ENCODE measurements around the gene LDHD.

DNA sequence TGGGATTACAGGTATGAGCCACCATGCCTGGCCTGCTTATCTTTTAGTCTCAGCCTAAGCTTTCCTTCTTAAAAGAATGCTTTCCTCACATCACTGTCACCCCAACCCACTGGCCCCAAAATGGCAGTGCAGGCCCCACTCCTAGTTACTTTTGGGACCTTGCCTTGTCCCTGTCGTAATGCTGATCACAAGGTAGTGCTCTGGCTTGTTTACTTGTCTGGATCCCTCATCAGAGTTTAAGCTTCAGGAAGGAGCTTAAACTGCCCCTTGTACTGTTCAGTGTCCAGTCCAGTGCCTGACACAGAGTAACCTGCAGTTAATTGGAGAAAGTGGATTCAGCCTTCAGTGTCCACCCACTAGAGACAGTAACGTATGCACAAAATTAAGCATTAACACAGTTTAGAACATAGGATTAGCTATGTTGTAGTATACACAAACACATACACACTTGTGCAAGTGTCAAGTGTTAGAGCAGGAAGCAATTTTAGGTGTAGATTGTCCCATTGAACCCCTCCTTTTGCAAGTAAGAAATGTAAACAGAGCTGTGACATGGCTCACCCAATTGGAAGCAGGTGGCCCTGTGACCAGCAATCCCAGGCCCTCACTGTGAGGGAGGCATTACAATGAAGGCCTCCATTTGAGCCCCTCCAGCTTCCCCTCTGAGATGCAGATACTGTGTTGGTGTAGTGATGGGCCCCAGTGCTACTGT lies 44.2 kb downstream of the LDHD start:
- TF ChIP-seq, protein P1, sequence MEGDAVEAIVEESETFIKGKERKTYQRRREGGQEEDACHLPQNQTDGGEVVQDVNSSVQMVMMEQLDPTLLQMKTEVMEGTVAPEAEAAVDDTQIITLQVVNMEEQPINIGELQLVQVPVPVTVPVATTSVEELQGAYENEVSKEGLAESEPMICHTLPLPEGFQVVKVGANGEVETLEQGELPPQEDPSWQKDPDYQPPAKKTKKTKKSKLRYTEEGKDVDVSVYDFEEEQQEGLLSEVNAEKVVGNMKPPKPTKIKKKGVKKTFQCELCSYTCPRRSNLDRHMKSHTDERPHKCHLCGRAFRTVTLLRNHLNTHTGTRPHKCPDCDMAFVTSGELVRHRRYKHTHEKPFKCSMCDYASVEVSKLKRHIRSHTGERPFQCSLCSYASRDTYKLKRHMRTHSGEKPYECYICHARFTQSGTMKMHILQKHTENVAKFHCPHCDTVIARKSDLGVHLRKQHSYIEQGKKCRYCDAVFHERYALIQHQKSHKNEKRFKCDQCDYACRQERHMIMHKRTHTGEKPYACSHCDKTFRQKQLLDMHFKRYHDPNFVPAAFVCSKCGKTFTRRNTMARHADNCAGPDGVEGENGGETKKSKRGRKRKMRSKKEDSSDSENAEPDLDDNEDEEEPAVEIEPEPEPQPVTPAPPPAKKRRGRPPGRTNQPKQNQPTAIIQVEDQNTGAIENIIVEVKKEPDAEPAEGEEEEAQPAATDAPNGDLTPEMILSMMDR (IDR thresholded peaks at IDR 0.05; ENCODE audit: insufficient read depth, low read length): no peak
- TF ChIP-seq, protein P2, sequence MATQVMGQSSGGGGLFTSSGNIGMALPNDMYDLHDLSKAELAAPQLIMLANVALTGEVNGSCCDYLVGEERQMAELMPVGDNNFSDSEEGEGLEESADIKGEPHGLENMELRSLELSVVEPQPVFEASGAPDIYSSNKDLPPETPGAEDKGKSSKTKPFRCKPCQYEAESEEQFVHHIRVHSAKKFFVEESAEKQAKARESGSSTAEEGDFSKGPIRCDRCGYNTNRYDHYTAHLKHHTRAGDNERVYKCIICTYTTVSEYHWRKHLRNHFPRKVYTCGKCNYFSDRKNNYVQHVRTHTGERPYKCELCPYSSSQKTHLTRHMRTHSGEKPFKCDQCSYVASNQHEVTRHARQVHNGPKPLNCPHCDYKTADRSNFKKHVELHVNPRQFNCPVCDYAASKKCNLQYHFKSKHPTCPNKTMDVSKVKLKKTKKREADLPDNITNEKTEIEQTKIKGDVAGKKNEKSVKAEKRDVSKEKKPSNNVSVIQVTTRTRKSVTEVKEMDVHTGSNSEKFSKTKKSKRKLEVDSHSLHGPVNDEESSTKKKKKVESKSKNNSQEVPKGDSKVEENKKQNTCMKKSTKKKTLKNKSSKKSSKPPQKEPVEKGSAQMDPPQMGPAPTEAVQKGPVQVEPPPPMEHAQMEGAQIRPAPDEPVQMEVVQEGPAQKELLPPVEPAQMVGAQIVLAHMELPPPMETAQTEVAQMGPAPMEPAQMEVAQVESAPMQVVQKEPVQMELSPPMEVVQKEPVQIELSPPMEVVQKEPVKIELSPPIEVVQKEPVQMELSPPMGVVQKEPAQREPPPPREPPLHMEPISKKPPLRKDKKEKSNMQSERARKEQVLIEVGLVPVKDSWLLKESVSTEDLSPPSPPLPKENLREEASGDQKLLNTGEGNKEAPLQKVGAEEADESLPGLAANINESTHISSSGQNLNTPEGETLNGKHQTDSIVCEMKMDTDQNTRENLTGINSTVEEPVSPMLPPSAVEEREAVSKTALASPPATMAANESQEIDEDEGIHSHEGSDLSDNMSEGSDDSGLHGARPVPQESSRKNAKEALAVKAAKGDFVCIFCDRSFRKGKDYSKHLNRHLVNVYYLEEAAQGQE (IDR thresholded peaks at IDR 0.05; ENCODE audit: insufficient replicate concordance, low read depth): no peak
- TF ChIP-seq POLR2AphosphoS5 (IDR thresholded peaks at IDR 0.05; ENCODE audit: low read depth) (no peak), GABPA (IDR thresholded peaks at IDR 0.05; ENCODE audit: low read depth) (no peak), SPI1 (IDR thresholded peaks at IDR 0.05; ENCODE audit: borderline replicate concordance, low read depth) (no peak)

Data from HL-60 (cell line).